ACHN (cell line): Measurements from ENCODE around the gene MRPS2.
"Not testable (repeated sequence)": the region's sequence is repeated elsewhere in the genome, so short reads cannot be mapped to it uniquely, and the experiment has no call there.

ENCODE experiments used
- DNase-seq: peaks from one replicate; pipeline ENCODE4 v3.0.0-alpha.2; 2015
- in situ Hi-C: cut with HindIII; loops from 2 replicates; pipeline ENCODE4 v1.10.0; 2017; ENCODE audit warnings: low sequenced_read_pairs, low pct_ligation_motif_present, low pct_unique_long_range_greater_than_20kb

MRPS2 gene

DNA sequence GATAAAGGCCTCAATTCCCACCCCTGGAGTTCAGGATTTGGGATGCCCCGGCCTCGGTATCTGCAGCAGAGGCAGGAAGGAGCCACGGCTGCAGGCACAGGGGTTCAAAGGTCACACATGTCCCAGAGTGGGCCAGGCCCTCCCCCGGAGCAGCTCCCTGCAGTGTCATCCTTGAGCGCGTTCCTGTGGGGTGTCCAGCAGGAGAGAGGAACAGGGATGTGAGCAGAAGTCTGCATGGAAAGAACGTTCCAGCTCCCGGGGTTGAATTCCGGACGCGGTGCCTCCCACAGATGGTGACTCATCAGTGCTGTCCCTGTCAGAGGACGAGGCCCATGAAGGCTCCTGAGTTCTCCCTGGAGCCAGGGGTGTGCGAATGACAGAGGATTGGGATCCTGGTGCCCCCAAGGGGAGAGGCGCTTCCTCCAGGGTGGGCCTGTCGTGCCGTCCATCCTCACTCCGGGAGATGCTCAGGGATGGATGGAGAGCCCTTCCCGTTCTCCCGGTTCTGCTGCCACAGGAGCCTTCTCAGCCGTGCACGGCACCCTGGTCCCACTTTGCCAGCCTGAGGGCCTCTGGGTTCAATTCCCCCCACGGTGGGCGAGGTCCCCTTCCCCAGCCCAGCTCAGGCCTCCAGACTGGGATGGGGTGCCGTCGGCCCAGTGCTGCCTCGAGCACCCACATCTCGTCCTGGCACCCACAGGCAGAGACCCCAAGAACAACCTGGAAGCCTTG lies 23.8 kb downstream of the MRPS2 start:
- in situ Hi-C loops: no loop called here
- no peak for DNase-seq

DNA sequence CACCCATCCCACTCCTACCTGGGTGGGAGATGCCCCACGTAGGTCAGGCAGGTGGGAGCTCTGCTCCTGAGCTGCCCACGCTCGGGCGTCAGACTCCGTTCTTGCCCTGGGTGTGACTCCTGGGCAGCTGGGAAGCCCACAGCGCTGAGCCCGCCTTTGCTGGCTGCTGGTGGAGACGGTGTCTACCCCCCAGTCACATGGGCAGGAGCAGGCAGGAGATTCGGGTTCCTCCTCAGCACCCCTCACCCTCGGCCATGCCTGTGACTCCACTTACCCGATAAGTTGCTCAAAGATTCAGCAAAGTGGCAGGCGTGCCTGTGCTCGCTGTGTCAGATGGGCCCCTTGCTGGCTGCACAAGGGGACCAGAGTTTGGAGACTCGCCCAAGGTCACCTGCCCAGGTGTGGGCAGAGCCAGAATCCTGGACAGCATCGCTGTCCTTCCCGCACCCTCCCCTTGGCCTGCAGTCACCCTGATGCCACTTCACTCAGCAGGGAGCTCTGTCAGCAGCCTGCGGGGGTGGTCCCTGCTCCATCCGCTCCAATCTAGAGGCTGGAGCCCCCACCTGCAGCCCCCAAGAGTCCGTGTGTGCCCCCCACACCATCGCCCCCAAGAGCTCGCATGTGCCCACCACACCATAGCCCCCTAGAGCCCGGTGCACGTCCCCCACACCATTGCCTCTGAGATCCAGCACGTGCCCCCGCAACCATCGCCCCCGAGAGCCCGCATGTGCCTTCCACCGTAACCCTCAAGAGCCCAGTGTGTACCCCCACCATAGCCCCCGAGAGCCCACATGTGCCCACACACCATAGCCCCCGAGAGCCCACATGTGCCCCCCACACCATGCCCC lies 25.0 kb downstream of the MRPS2 start:
- in situ Hi-C loops: no loop called here

DNA sequence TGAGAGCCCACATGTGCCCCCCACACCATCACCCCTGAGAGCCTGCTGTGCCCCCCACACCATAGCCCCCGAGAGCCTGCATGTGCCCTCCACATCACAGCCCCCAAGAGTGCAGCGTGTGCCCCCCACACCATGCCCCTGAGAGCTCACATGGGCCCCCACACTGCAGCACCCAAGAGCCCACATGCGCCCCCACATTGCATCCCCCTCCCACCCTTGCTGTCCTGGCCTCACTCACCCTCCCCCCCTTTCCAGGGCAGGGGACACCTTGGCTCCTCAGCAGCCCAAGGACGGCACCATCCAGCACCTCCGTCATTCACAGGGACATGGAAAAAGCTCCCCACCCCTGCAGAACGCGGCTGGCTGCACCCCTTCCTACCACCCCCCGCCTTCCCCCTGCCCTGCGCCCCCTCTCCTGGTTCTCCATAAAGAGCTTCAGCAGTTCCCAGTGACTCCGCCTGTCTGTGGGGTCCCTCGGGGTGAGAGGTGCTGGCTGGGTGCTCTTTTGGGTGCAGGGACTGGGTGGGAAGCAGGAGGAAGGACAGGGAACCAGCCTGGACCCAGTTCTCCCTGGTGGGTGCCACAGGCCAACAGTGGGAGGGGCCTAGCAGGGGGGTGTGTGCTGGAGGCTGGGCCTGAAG lies 25.7 kb downstream of the MRPS2 start:
- no peak for DNase-seq
- in situ Hi-C loops: no loop called here

More for the DNA sequence above, 25.0 kb downstream of the MRPS2 start:
- DNase-seq: no peak

DNA sequence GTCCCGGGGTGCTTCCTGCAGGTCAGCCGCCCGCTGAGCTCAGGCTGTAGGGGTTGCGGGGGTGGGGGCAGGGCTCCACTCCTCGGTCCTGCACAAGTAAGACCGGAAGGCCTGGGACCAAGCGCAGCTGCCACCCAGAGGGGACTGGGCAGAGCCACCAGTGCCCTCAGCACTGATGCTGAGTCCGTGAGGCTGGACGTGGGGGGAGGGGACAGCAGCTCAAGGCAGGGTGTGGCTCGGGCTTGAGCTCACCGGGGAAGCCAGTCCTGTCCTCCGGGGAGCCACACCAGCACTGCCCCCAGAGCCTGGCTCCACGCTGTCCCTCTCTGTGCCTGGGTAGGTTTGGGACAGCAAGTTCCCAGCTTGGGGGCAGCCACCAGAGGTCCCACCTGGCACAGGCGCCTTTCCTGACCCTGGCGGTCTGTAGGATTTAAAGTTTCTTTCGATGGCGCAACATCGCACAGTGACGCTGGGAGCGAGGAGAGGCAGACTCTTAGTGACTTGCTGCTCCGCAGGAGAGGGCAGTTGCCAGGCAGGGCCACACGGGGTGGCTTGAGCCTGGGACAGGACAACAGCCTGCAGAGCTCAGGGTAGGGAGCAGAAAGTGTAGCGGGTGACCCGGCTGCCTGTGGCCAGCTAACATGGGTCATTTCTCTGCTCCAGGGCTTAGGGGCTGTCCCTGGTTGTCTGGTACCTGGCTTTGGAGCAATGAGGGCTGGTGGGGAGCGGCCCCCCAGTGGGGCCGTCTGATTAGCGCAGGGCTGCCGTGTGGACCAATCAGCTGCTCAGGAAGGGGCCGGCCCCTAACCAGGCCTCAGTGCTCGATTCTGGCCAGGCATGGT lies 26.5 kb downstream of the MRPS2 start:
- no peak for DNase-seq
- in situ Hi-C loops: no loop called here

DNA sequence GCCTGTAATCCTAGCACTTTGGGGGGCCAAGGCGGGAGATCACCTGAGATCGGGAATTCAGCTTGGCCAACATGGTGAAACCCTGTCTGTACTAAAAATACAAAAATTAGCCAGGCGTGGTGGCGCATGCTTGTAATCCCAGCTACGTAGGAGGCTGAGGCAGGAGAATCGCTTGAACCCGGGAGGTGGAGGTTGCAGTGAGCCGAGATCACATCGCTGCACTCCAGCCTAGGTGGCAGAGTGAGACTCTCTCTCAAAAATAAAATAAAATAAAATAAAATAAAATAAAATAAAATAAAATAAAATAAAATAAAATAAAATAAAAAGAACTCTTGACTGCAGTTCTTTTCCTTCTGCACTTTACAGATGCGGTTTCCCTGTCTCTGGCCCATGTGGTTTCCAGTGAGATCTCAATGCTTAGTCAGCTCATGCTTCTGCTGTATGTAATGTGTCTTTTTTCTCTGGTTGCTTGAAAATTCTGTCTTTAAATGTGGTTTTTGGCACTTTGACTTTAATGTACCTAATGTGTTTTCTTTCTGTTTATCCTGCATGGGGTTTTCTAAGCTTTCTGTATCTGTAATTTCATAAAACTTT lies 28.5 kb downstream of the MRPS2 start:
- DNase-seq, in situ Hi-C loops: not testable (repeated sequence)

DNA sequence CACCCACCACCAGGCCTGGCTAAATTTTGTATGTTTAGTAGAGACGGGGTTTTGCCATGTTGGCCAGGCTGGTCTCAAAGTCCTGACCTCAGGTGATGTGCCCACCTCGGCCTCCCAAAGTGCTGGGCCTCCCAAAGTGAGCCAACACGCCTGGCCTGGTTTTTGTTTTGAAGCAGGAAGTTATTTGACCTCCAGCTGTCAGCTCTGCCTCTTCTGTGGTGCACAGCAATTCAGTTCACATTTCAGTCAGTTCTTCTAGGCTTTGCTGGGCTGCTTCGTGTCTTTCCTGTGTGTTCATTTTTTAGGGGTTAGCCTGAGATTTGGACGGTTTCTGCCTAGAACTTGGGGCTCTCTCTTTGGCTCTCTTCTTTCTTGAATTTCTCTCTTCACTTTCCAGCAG lies 29.7 kb downstream of the MRPS2 start:
- DNase-seq: no peak
- in situ Hi-C loops: no loop called here

DNA sequence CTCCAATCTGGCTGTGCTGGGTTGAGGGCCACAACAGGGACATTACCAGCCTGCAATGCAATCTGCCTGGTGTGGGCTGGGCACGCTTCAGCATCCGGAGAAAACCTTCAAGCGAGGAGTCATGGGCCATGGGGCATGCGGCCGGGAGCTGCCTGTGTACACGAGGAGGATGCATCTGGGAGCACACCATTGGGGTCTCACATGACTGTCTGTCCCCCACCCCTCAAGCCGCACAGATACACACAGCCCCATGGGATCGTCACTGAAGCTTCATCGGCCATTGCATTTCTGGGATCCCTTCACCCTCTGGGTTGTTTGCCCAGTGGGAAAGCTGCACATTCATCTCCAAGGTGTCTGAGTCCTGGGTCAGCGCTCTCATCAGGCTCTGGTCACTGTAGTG lies 30.6 kb downstream of the MRPS2 start:
- in situ Hi-C loops: no loop called here
- DNase-seq: no peak

DNA sequence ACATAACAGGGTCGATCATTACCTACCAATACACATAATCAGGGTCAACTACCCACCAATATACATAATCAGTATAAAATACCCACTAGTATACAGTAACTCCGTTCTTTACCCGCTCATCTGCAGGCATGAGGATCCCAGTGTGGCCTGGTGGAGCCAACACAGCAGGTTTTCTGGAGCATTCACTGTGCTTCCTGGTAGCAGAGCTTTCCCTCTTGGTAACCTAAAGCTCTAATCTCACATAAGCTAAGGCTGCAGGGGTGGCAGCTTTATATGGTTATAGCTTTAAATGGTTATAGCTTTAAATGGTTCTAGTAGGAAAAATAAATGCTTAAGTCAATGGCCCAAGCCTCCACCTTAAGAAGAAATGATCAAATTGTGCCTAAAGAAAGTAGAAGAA lies 32.6 kb downstream of the MRPS2 start:
- in situ Hi-C loops: no loop called here
- DNase-seq: no peak

DNA sequence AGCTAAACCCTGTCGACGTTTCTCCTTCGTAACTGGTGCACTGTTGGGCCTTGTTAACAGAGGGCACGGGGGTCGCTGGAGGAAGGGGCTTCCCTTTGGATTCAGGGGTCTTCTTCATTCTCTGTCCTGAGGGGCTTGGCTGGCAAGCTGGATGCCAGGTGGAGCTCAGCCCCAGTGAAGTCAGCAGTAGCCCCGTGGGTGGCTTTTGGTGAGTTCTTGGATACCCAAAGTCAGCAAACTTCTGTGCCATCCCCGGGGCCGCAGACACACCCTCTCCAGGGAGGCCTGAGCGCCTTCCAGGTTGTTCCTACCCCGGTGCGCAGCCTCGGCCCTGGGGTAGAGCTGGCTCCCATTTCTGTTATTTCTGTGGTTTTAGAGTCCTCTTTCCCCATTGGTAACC lies 33.2 kb downstream of the MRPS2 start:
- DNase-seq: no peak
- in situ Hi-C loops: no loop called here

DNA sequence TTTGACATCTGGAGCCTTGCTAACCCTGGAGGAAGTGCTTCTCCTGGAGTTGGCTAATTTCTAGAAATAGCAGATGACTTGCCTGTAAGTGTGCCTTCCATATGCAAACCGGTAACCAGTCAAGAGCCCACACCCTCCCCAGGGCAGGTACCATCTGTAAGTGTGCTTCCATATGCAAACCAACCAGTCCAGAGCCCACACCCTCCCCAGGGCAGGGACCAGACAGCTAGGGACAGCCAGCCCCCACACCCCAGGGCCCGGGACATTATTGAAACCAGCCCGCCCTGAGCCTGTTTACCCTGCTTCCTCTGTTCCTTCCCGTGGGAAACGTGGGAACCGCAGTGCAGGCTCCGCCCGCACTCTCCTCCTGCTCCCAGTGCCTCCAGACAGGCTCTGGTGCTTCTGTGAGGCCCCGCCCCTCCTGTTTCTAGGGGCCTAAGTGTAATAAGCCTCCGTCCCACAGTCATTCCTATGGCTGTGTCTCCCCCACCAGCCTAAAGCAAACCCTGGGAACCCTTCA lies 33.8 kb downstream of the MRPS2 start:
- in situ Hi-C loops, DNase-seq: not testable (repeated sequence)

DNA sequence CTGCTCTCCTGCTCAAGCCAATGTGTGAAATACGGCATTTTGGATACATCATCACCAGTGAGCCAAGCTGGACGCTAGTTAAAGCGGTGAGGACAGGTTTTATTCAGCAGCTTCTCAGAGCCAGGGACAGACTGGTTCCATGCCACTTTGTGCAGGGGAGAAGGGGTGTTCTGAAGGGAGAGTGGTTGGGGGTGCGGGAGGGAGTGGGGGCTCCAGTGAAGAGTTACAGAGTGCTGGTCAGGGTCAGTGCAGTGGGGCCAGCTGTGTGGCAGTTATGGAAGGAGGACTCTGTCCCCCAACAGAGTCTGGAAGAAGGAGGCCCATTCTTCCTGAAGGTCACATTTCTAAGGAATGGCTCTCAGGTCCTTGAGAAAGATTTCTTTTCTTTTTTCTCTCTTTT lies 34.3 kb downstream of the MRPS2 start:
- DNase-seq, in situ Hi-C loops: not testable (repeated sequence)

DNA sequence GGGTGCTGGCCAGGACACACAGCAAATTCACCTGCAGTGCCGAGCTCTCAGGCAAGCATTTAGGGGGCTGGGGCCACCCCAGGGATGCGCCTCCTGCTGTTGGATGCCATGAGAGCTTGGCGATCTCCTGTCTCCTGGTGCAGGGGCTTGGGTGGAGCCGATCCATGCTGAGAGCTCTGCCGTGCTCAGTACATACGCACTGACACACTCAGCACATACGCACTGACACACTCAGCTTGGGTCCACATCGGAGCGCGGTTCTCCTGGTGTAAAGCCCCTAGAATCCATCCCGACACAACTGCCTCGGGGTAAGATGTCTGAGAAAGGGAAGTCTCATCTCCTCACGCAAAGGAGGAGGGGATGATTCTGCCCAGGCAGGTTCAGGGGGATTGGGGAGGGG lies 35.1 kb downstream of the MRPS2 start:
- in situ Hi-C loops: not testable (repeated sequence)

DNA sequence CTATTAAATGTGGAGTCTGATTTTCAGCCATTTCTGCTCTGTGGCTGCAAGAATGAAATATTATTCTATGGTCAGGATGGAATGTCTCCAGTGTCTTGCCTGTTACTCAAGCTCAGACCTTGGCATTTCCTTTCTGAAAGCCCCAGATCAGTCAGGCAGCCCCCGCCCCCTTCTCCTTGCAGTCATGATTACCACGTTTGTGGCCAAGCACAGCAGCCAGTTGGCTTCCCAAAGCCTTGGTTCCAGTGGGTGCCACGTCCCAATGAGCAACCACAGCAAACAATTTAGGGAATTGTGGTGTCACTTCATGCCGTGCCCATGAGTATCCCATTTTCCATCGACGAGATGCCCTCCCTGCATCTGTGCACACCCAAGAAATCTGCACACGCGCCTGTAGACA lies 35.7 kb downstream of the MRPS2 start:
- no peak for DNase-seq
- in situ Hi-C loops: no loop called here

More for the DNA sequence above, 35.1 kb downstream of the MRPS2 start:
- DNase-seq: not testable (repeated sequence)

DNA sequence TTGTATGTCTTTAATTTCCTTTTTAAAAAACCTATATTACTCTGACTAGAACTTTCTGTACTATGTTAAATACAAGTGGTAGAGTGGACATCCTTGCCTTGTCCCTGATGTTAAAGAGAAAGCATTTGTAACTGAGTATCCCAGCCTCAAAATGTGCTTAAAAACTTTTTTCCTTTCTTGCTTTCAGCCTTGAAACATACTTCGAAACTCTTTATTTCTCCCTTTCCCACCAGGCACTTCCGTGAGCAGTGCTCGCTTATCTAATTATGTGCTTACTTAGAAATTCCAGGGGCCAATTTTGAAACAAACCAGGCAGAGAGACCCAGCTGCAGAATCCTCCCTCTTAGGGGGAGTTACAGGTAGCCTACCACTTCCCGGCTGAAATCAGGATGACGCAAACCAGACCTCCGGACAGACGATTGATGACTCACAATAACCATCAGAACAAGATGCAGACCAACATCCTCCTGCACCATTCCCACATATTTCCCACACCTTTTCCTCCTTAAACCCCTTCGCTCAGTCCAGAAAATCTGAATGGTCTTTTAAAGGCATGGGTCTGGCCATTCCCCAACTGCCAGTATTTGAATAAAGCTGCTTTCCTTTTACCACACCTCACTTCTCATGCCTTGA lies 42.9 kb downstream of the MRPS2 start:
- DNase-seq, in situ Hi-C loops: not testable (repeated sequence)

DNA sequence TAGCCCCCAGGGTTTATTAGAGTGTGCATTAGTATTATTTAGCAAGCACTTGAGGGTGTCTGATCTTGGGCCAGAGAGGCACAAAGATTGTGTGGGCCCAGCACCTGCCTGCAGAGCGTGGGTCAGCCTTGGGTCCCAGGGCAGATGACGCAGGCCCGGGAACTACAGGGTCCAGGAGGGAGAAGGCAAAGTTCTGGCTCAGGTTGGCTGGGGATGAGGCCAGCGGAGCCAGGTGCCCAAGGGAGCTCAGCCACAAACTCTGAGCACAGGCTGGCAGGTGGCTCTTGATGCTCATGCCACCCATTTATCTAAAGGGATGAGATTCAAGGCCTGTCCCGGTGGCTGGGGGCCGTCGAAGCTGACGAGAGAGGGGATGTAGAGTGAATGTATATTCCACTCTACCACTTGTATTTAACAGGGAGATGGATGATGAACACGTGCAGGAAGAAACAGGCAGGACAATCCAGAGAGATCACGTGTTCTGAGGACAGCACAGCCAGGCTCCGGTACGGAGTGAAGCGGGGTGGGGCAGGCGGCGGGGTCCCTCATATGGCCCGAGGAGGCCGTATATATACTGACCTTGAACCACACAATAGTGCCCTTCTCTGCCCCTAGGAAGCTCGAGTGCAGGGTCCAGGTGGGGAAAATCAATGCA lies 44.6 kb downstream of the MRPS2 start:
- no peak for DNase-seq
- in situ Hi-C loops: no loop called here

DNA sequence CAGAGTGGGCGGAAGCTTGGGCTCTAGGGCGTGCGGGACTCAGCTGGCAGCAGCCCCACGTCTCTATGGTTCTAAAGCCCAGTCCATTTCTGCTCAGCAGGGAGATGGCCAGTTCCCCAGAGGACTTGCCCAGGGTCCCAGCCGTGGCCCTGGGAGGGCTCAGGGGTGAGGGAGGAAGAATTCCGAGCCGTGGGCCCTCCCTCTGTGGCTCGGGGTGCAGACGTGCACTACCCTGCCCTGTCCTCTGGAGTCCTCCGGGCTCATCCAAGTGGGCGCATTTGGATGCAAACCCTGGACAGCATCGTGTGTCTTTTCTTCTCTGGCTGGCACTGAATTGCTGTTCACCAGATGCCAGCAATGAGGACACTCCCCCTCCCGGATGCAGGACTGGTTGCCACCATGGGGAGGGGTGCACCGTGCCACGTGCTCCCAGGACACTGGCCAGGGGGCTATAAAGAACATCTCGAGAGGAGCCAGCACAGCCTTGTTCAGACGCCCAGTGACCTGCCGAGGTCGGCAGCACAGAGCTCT lies 45.2 kb downstream of the MRPS2 start, which contains the start of gene OBP2A:
TSS of gene OBP2A (plus strand) at position 481 of the 531 bp plus-strand sequence. CDS start 55 bp downstream, outside the sequence.
- DNase-seq: not testable (repeated sequence)

More for the DNA sequence above, 45.2 kb downstream of the MRPS2 start, which contains the start of gene OBP2A:
- in situ Hi-C loops: not testable (repeated sequence)
